SK-N-MC (cell line): ENCODE results near the gene NCF4.

Experiments used
- EZH2 ChIP-seq: fragments of 200-600 bp; sonication (generic); IDR thresholded peaks from one replicate; pipeline ENCODE4 v1.6.1; 2017; ENCODE audit warnings: antibody characterized with exemption
- FOXP2 ChIP-seq: optimal IDR thresholded peaks from 2 replicates; pipeline ENCODE3; 2011; ENCODE audit warnings: mild to moderate bottlenecking, moderate library complexity; ENCODE audit not compliant: insufficient read depth; ENCODE audit errors: extremely low read length, control extremely low read depth
- POLR2AphosphoS5 ChIP-seq: IDR thresholded peaks from 2 replicates; pipeline ENCODE4 v1.6.1; 2012; ENCODE audit warnings: mild to moderate bottlenecking, low read depth, low read length, borderline replicate concordance

GRCh38 chr22:36826262-36826661 is 34.5 kb upstream of the NCF4 start:
- TF ChIP-seq POLR2AphosphoS5, result no peak
- no peak for TF ChIP-seq EZH2
- no peak for TF ChIP-seq FOXP2
